Prostate gland (tissue), 2 donors: ENCODE measurements around the gene C1orf167. TPM values are rescaled to one million over a fixed set of nuclear protein-coding genes. Genes with fewer than 3 reads are reported as not detected.
A peak's percentile ranks its signal among the peaks of the same experiment; 100 is the strongest.

ENCODE experiments used
- DNase-seq: peaks from one replicate; pipeline ENCODE4 v3.0.0-alpha.2; 2019; ENCODE audit warnings: low spot score
- H3K27ac ChIP-seq, 2 donors: fragments of 200-600 bp; sonication (generic); 2 replicates each; pipeline ENCODE4 v1.5.1; 2017 to 2019
- H3K27me3 ChIP-seq: fragments of 200-600 bp; sonication (generic); replicated peaks from 2 replicates; pipeline ENCODE4 v1.5.1; 2019; ENCODE audit not compliant: insufficient read depth
- H3K36me3 ChIP-seq, 2 donors: fragments of 200-600 bp; sonication (generic); 1 replicate in 1 of 2; 2 replicates in 1 of 2; pipeline versions ENCODE4 v1.5.1 to v1.8.1; 2017 to 2019
- H3K4me1 ChIP-seq: fragments of 200-600 bp; sonication (generic); replicated peaks from 2 replicates; pipeline ENCODE4 v1.5.1; 2019
- H3K4me3 ChIP-seq, 2 donors: fragments of 200-600 bp; sonication (generic); 2 replicates each; pipeline ENCODE4 v1.5.1; 2017 to 2019
- H3K9me3 ChIP-seq: fragments of 200-600 bp; sonication (generic); 2 replicates; pipeline ENCODE4 v1.5.1; 2017
- POLR2A ChIP-seq: fragments of 450-650 bp; IDR thresholded peaks from one replicate; pipeline ENCODE4 v1.6.1; 2016; ENCODE audit warnings: antibody characterized with exemption, mild to moderate bottlenecking
- POLR2AphosphoS5 ChIP-seq: sonication (generic); formaldehyde crosslinking; IDR thresholded peaks from one replicate; pipeline ENCODE4 v1.6.1; 2017; ENCODE audit warnings: antibody characterized with exemption
- whole genome bisulfite sequencing: methylation state at CpG from one replicate; pipeline ENCODE4 v1.1.5; 2018; 5-methylcytosine and 5-hydroxymethylcytosine counted together
- intact Hi-C: fragments of 100-400 bp; cut with DNase I; formaldehyde crosslinking; loops from one replicate; pipeline ENCODE4 v1.14.2; 2022
- total RNA-seq, 2 donors: library from RNA; depleted of rRNA; stranded (reverse); fragments of >200 nt; gene quantifications; one replicate each; pipeline ENCODE4 v1.1.0, GENCODE V29; 2016
- TF ChIP-seq, protein P1 (sequence below), 4 experiments: fragments of 200-600 bp in 2 of 4; fragments of 450-650 bp in 2 of 4; sonication (generic) in 2 of 4; IDR thresholded peaks; 1 replicate in 3 of 4; 2 replicates in 1 of 4; pipeline ENCODE4 v1.5.1; 2016 to 2019; ENCODE audit warnings: antibody characterized with exemption in 4 of 4, mild to moderate bottlenecking in 2 of 4, moderate library complexity in 2 of 4

C1orf167 gene
- total RNA-seq, 2 donors from 2014 or later: 10.0 TPM; not detected in 1

DNA sequence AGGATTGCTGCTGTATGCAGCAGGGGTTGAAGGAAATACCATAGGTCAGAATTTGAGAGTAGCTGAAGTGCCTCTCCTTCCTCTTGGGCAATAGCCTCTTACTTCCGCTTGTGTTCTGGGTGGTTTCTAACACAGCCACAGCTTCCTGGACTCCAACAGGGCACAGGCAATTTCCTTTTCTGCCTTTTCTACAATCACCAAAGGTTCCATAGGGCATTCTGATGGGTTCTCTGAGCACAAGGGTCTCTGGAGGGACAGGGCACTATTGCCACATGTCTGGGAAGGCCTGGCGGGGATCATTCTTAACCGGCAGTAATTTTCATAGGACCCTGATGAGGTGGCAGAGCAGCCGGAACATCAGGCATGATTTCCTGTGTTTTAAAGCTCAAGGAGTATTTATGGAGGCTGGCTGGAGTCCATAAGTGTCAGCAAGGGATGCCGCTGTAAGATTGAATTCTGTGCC is 31.5 kb upstream of the C1orf167 start:
- DNase-seq: peak; percentile 44
- no peaks in the 10 kb centered on the region for H3K36me3 ChIP-seq
- intact Hi-C loops: no loop called here
- no peak overlapping the region for H3K4me3 ChIP-seq
- H3K27me3 ChIP-seq: no peaks in the 10 kb centered on the region
- peaks cover 20% of the 10 kb centered on the region for H3K4me1 ChIP-seq
- 20% methylated on average over 5 of the region's 5 CpGs for WGBS
- TF ChIP-seq, protein P1, sequence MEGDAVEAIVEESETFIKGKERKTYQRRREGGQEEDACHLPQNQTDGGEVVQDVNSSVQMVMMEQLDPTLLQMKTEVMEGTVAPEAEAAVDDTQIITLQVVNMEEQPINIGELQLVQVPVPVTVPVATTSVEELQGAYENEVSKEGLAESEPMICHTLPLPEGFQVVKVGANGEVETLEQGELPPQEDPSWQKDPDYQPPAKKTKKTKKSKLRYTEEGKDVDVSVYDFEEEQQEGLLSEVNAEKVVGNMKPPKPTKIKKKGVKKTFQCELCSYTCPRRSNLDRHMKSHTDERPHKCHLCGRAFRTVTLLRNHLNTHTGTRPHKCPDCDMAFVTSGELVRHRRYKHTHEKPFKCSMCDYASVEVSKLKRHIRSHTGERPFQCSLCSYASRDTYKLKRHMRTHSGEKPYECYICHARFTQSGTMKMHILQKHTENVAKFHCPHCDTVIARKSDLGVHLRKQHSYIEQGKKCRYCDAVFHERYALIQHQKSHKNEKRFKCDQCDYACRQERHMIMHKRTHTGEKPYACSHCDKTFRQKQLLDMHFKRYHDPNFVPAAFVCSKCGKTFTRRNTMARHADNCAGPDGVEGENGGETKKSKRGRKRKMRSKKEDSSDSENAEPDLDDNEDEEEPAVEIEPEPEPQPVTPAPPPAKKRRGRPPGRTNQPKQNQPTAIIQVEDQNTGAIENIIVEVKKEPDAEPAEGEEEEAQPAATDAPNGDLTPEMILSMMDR (IDR thresholded peaks at IDR 0.05): no peak
- peak; percentile 48 for TF ChIP-seq POLR2AphosphoS5
- H3K9me3 ChIP-seq: no peaks in the 10 kb centered on the region
- H3K27ac ChIP-seq: peak overlapping the region; percentile 90 to 92

- WGBS: 2% methylated on average over 16 of the region's 17 CpGs
- no peaks in the 10 kb centered on the region for H3K9me3 ChIP-seq
- H3K27ac ChIP-seq: peak overlapping the region; percentile 90 to 92
- H3K27me3 ChIP-seq: no peaks in the 10 kb centered on the region
- H3K36me3 ChIP-seq: no peaks in the 10 kb centered on the region
- intact Hi-C loops: no loop called here
- H3K4me3 ChIP-seq: peak overlapping the region; percentile 20 to 22
- TF ChIP-seq POLR2AphosphoS5 (peak; percentile 69), POLR2A (no peak)
- DNase-seq: peak; percentile 77
- peaks cover 20% of the 10 kb centered on the region for H3K4me1 ChIP-seq
Measured at GRCh38 chr1:11731691-11732283, 30.2 kb upstream of the C1orf167 start.

DNA sequence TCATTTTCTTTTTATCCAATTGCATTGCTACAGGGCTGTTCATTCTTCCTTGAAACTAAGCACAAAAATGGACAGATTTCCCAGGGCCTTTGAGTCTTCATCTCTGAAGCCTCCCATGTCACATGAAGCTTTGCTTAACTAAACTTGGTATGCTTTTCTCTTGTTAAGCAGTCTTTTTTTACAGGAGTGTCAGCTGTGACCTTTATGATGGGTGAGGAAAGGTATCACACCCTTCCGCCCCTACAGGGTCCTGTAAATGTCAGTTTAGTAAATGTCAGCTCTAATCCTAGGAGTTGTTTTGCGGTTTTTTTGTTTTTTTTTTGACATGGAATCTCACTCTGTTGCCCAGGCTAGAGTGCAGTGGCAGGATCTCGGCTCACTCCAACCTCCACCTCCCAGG is 28.7 kb upstream of the C1orf167 start:
- no peaks in the 10 kb centered on the region for H3K27me3 ChIP-seq
- DNase-seq: no peak

GRCh38 chr1:11735531-11735853 is 26.5 kb upstream of the C1orf167 start:
- intact Hi-C loops: loop anchor here (5.0 kb wide), 3 partner anchors 52 to 67 kb away; partner anchors contain the start of gene MAD2L2
- Histone ChIP-seq H3K4me3 (peak overlapping the region; percentile 68 to 72), H3K36me3 (no peaks in the 10 kb centered on the region), H3K9me3 (no peaks in the 10 kb centered on the region), H3K27me3 (no peaks in the 10 kb centered on the region), H3K4me1 (peaks cover 33% of the 10 kb centered on the region), H3K27ac (peak overlapping the region; percentile 94 to 95)
- TF ChIP-seq, protein P1 (IDR thresholded peaks at IDR 0.05): no peak
- TF ChIP-seq POLR2A: no peak
- no peak for TF ChIP-seq POLR2AphosphoS5
- WGBS: 26% methylated on average over 4 of the region's 4 CpGs
- no peak for DNase-seq

More for the DNA sequence above, 28.7 kb upstream of the C1orf167 start:
- Histone ChIP-seq H3K27ac (peak overlapping the region in 1 of 2 donors; percentile 92), H3K36me3 (no peaks in the 10 kb centered on the region), H3K4me1 (peaks cover 29% of the 10 kb centered on the region), H3K9me3 (no peaks in the 10 kb centered on the region), H3K4me3 (no peak overlapping the region)
- intact Hi-C loops: no loop called here
- WGBS: 77% methylated on average over 3 of the region's 3 CpGs
- TF ChIP-seq POLR2A: no peak
- TF ChIP-seq, protein P1 (IDR thresholded peaks at IDR 0.05): no peak
- no peak for TF ChIP-seq POLR2AphosphoS5

- Histone ChIP-seq H3K36me3 (no peaks in the 10 kb centered on the region), H3K4me1 (peaks cover 26% of the 10 kb centered on the region), H3K4me3 (peak within 1 kb of the TSS; percentile 68 to 72), H3K9me3 (no peaks in the 10 kb centered on the region), H3K27ac (peak within 1 kb of the TSS; percentile 94 to 95), H3K27me3 (no peaks in the 10 kb centered on the region)
- DNase-seq: peak; percentile 96
- TF ChIP-seq POLR2AphosphoS5: peak; percentile 94
- TF ChIP-seq, protein P1 (IDR thresholded peaks at IDR 0.05): no peak
- TF ChIP-seq POLR2A: peak; percentile 82
- intact Hi-C loops: loop anchor here (5.0 kb wide), 3 partner anchors 51 to 66 kb away; partner anchors contain the start of gene MAD2L2
- WGBS: under 1% methylated on average over 53 of the region's 59 CpGs
Measured at GRCh38 chr1:11735854-11736745, 25.9 kb upstream of the C1orf167 start, which contains the start of gene AGTRAP. Gene AGTRAP (plus strand): TSS chr1:11736136. CDS start chr1:11736209, 73 bp downstream.
